H9 (cell line): ENCODE measurements around the gene ANKH. TPM values are rescaled to one million over a fixed set of nuclear protein-coding genes. Genes with fewer than 3 reads are reported as not detected.
A peak's percentile ranks its signal among the peaks of the same experiment; 100 is the strongest.

Experiments
- DNase-seq: peaks from one replicate; pipeline ENCODE4 v3.0.0-alpha.2; 2017
- H2AFZ ChIP-seq: one replicate; pipeline ENCODE4 v1.6.1; 2013; ENCODE audit warnings: mild to moderate bottlenecking, low read length, control low read depth, moderate library complexity
- H2AK5ac ChIP-seq: 2 replicates; pipeline ENCODE4 v1.6.1; 2013; ENCODE audit warnings: low read length, control low read depth, mixed read lengths; ENCODE audit not compliant: insufficient read length
- H2BK120ac ChIP-seq: one replicate; pipeline ENCODE4 v1.6.1; 2013; ENCODE audit warnings: low read depth, mild to moderate bottlenecking, low read length, control low read depth, inconsistent platforms; ENCODE audit not compliant: poor library complexity, severe bottlenecking
- H2BK12ac ChIP-seq: 2 replicates; pipeline ENCODE4 v1.6.1; 2013; ENCODE audit warnings: low read length, control low read depth, mixed read lengths, low read depth; ENCODE audit not compliant: insufficient read length
- H2BK15ac ChIP-seq: 2 replicates; pipeline ENCODE4 v1.6.1; 2013; ENCODE audit warnings: low read depth, low read length, control low read depth
- H2BK20ac ChIP-seq: one replicate; pipeline ENCODE4 v1.6.1; 2013; ENCODE audit warnings: low read depth, mild to moderate bottlenecking, low read length, control low read depth, inconsistent platforms; ENCODE audit not compliant: poor library complexity, severe bottlenecking
- H2BK5ac ChIP-seq: 2 replicates; pipeline ENCODE4 v1.6.1; 2013; ENCODE audit warnings: low read length, control low read depth, mixed read lengths; ENCODE audit not compliant: insufficient read length
- H3K14ac ChIP-seq: 2 replicates; pipeline ENCODE4 v1.6.1; 2013; ENCODE audit warnings: low read length, control low read depth; ENCODE audit not compliant: insufficient read depth
- H3K18ac ChIP-seq: 2 replicates; pipeline ENCODE4 v1.6.1; 2013; ENCODE audit warnings: low read depth, mild to moderate bottlenecking, mixed read lengths, low read length, control low read depth; ENCODE audit not compliant: insufficient read length
- H3K23ac ChIP-seq: 2 replicates; pipeline ENCODE4 v1.6.1; 2013; ENCODE audit warnings: low read length, control low read depth, mixed read lengths, low read depth; ENCODE audit not compliant: insufficient read length
- H3K23me2 ChIP-seq: 2 replicates; pipeline ENCODE4 v1.6.1; 2013; ENCODE audit warnings: low read depth, mild to moderate bottlenecking, mixed read lengths, low read length, control low read depth; ENCODE audit not compliant: insufficient read length, poor library complexity, severe bottlenecking
- H3K27ac ChIP-seq: 2 replicates; pipeline ENCODE4 v1.5.1; 2013; ENCODE audit warnings: low read length, control low read depth, mixed read lengths, low read depth; ENCODE audit not compliant: insufficient read length
- H3K27me3 ChIP-seq: 2 replicates; pipeline ENCODE4 v1.6.1; 2013; ENCODE audit warnings: low read length, control low read depth, inconsistent platforms; ENCODE audit not compliant: insufficient read depth
- H3K4ac ChIP-seq: 2 replicates; pipeline ENCODE4 v1.6.1; 2013; ENCODE audit warnings: low read depth, mild to moderate bottlenecking, control low read depth, inconsistent platforms, low read length, moderate library complexity
- H3K4me1 ChIP-seq: 2 replicates; pipeline ENCODE4 v1.6.1; 2013; ENCODE audit warnings: low read length, control low read depth, inconsistent platforms; ENCODE audit not compliant: insufficient read depth
- H3K4me2 ChIP-seq: 2 replicates; pipeline ENCODE4 v1.6.1; 2013; ENCODE audit warnings: low read length, control low read depth, mixed read lengths; ENCODE audit not compliant: insufficient read length, insufficient read depth
- H3K56ac ChIP-seq: 2 replicates; pipeline ENCODE4 v1.6.1; 2013; ENCODE audit warnings: low read depth, mild to moderate bottlenecking, mixed read lengths, low read length, control low read depth; ENCODE audit not compliant: insufficient read length
- H3K79me1 ChIP-seq: 2 replicates; pipeline ENCODE4 v1.6.1; 2013; ENCODE audit warnings: low read depth, mild to moderate bottlenecking, moderate library complexity, low read length, control low read depth, inconsistent platforms; ENCODE audit not compliant: insufficient read depth, poor library complexity, severe bottlenecking
- H3K79me2 ChIP-seq: 2 replicates; pipeline ENCODE4 v1.6.1; 2013; ENCODE audit warnings: low read length, control low read depth, inconsistent platforms; ENCODE audit not compliant: insufficient read depth
- H3K9ac ChIP-seq: 2 replicates; pipeline ENCODE4 v1.6.1; 2013; ENCODE audit warnings: low read length, control low read depth, mixed read lengths; ENCODE audit not compliant: insufficient read length; ENCODE audit errors: extremely low read depth
- H3K9me3 ChIP-seq: one replicate; pipeline ENCODE4 v1.6.1; 2013; ENCODE audit warnings: low read depth, low read length, inconsistent platforms; ENCODE audit not compliant: control insufficient read depth
- H3T11ph ChIP-seq: one replicate; pipeline ENCODE4 v1.6.1; 2013; ENCODE audit warnings: mild to moderate bottlenecking, low read length, control low read depth, inconsistent platforms
- H4K20me1 ChIP-seq: one replicate; pipeline ENCODE4 v1.6.1; 2013; ENCODE audit not compliant: control insufficient read depth, insufficient read length, insufficient read depth
- H4K5ac ChIP-seq: 2 replicates; pipeline ENCODE4 v1.6.1; 2013; ENCODE audit warnings: low read depth, mild to moderate bottlenecking, mixed read lengths, low read length, control low read depth; ENCODE audit not compliant: insufficient read length
- H4K8ac ChIP-seq: replicated peaks from 2 replicates; pipeline ENCODE4 v1.6.1; 2013; ENCODE audit warnings: low read length, control low read depth, mixed read lengths, low read depth; ENCODE audit not compliant: insufficient read length
- H4K91ac ChIP-seq: 2 replicates; pipeline ENCODE4 v1.6.1; 2013; ENCODE audit warnings: low read depth, mild to moderate bottlenecking, moderate library complexity, mixed read lengths, low read length, control low read depth; ENCODE audit not compliant: insufficient read length
- H3K27ac Mint-ChIP-seq, 3 experiments: 2 replicates in 2 of 3; 3 replicates in 1 of 3; pipeline ENCODE4 v1.8.0; 2020 to 2021; ENCODE audit warnings: mixed read lengths in 3 of 3, mild to moderate bottlenecking in 1 of 3, moderate library complexity in 1 of 3
- H3K27me3 Mint-ChIP-seq: 2 replicates; pipeline ENCODE4 v1.8.0; 2021; ENCODE audit warnings: low read depth, mild to moderate bottlenecking, moderate library complexity, mixed read lengths
- H3K36me3 Mint-ChIP-seq, 3 experiments: 2 replicates in 2 of 3; 3 replicates in 1 of 3; pipeline ENCODE4 v1.8.0; 2020 to 2021; ENCODE audit warnings: low read depth in 3 of 3, mixed read lengths in 3 of 3; ENCODE audit not compliant: insufficient read depth in 1 of 3
- H3K4me1 Mint-ChIP-seq, 2 experiments: 2 replicates each; pipeline ENCODE4 v1.8.0; 2020; ENCODE audit warnings: mixed read lengths in 2 of 2
- H3K4me3 Mint-ChIP-seq, 2 experiments: 2 replicates in 1 of 2; 3 replicates in 1 of 2; pipeline ENCODE4 v1.8.0; 2020 to 2021; ENCODE audit warnings: mild to moderate bottlenecking in 2 of 2, mixed read lengths in 2 of 2, moderate library complexity in 1 of 2
- H3K9me3 Mint-ChIP-seq, 2 experiments: 2 replicates in 1 of 2; 3 replicates in 1 of 2; pipeline ENCODE4 v1.8.0; 2020; ENCODE audit warnings: mild to moderate bottlenecking in 2 of 2, mixed read lengths in 2 of 2, moderate library complexity in 1 of 2
- CTCF ChIP-seq: fragments of 200-600 bp; sonication (generic); conservative IDR thresholded peaks from 3 replicates; pipeline ENCODE4 v1.8.0; 2021; ENCODE audit warnings: antibody characterized with exemption, mild to moderate bottlenecking
- WGBS: extraction: QIAGEN DNeasy Blood & Tissue Kit; methylation state at CpG from one replicate; pipeline ENCODE4 v1.1.7; 2013; ENCODE audit warnings: missing lambda C conversion rate, low lambda C conversion rate, mixed read lengths; ENCODE audit not compliant: insufficient read length; ENCODE audit errors: extremely low coverage; 5-methylcytosine and 5-hydroxymethylcytosine counted together
- total RNA-seq: library from RNA; stranded (reverse); gene quantifications from 2 replicates; pipeline ENCODE4 v1.2.1, GENCODE V29; 2021

The ANKH gene
- total RNA-seq, 1 experiment from 2014 or later: 9.6 TPM

- H3K79me2 ChIP-seq: no peaks in the 10 kb centered on the region
- H3K4me3 Mint-ChIP-seq: no peak overlapping the region
- WGBS: no CpG with 5 or more reads among the region's 14 CpGs
Measured at GRCh38 chr5:14744296-14745187, 127.0 kb downstream of the ANKH start.

More at GRCh38 chr5:14744296-14745187, 127.0 kb downstream of the ANKH start:
- Histone ChIP-seq H2BK120ac (no peak overlapping the region), H3K27ac (no peak overlapping the region), H3K9me3 (no peaks in the 10 kb centered on the region), H4K20me1 (peaks cover 2% of the 10 kb centered on the region), H3K4ac (no peak overlapping the region), H3K18ac (no peak overlapping the region), H3T11ph (no peak overlapping the region), H2AFZ (no peak overlapping the region), H3K79me1 (no peaks in the 10 kb centered on the region), H3K9ac (no peak overlapping the region), H2AK5ac (no peak overlapping the region), H2BK12ac (no peak overlapping the region), H3K23ac (no peak overlapping the region), H4K91ac (no peak overlapping the region), H3K4me2 (no peak overlapping the region), H4K5ac (no peak overlapping the region), H3K27me3 (no peaks in the 10 kb centered on the region), H2BK15ac (no peak overlapping the region), H3K14ac (no peak overlapping the region), H2BK20ac (no peak overlapping the region), H2BK5ac (no peak overlapping the region), H3K56ac (no peak overlapping the region), H3K23me2 (no peaks in the 10 kb centered on the region), H4K8ac (no peak overlapping the region), H3K4me1 (peaks cover 5% of the 10 kb centered on the region; the same call in 1 of the 2 replicates)
- no peak for DNase-seq
- Mint-ChIP-seq H3K27me3 (no peaks in the 10 kb centered on the region), H3K36me3 (no peaks in the 10 kb centered on the region; a peak in 1 of 7 replicates), H3K9me3 (no peaks in the 10 kb centered on the region; a peak in 1 of 5 replicates), H3K27ac (peak overlapping the region in 1 of 3 experiments; percentile 96; a peak in 3 of 7 replicates), H3K4me1 (peaks cover 38 to 39% of the 10 kb centered on the region in 2 experiments)
- no peak for TF ChIP-seq CTCF
